Endothelial cell (in vitro differentiated cells): Measurements from ENCODE around the gene SLC25A20. TPM values are rescaled to one million over a fixed set of nuclear protein-coding genes. Genes with fewer than 3 reads are reported as not detected.

Experiments
- DNase-seq: peaks from one replicate; pipeline ENCODE4 v3.0.0; 2021; ENCODE audit warnings: low spot score
- H3K27ac Mint-ChIP-seq: one replicate; pipeline ENCODE4 v1.8.0; 2021; ENCODE audit warnings: mixed read lengths, inconsistent platforms; ENCODE audit not compliant: unreplicated experiment
- H3K27me3 Mint-ChIP-seq: one replicate; pipeline ENCODE4 v1.8.0; 2021; ENCODE audit warnings: mild to moderate bottlenecking, moderate library complexity, mixed read lengths, inconsistent platforms; ENCODE audit not compliant: unreplicated experiment
- H3K36me3 Mint-ChIP-seq: one replicate; pipeline ENCODE4 v1.8.0; 2021; ENCODE audit warnings: mild to moderate bottlenecking, low read depth, mixed read lengths, inconsistent platforms; ENCODE audit not compliant: unreplicated experiment
- H3K4me1 Mint-ChIP-seq: one replicate; pipeline ENCODE4 v1.8.0; 2021; ENCODE audit warnings: mild to moderate bottlenecking, mixed read lengths, inconsistent platforms; ENCODE audit not compliant: unreplicated experiment
- H3K4me3 Mint-ChIP-seq: one replicate; pipeline ENCODE4 v1.8.0; 2021; ENCODE audit warnings: mild to moderate bottlenecking, mixed read lengths, inconsistent platforms; ENCODE audit not compliant: unreplicated experiment
- H3K9me3 Mint-ChIP-seq: one replicate; pipeline ENCODE4 v1.8.0; 2021; ENCODE audit warnings: mixed read lengths, inconsistent platforms; ENCODE audit not compliant: unreplicated experiment
- CTCF ChIP-seq: fragments of 200-600 bp; sonication (generic); IDR thresholded peaks from one replicate; pipeline ENCODE4 v1.5.0; 2021; ENCODE audit warnings: antibody characterized with exemption; ENCODE audit not compliant: unreplicated experiment
- total RNA-seq: library from RNA; stranded (reverse); fragmentation: NEBNext Ultra II Directional; extraction: Animal tissue kit (Norgen Biotek cat#: 25700); gene quantifications from one replicate; pipeline ENCODE4 v1.2.1, GENCODE V29; 2021; ENCODE audit not compliant: unreplicated experiment

SLC25A20 gene
- total RNA-seq, 1 donor from 2014 or later, result 3.6 TPM

GRCh38 chr3:48855681-48856447 is 42.8 kb downstream of the SLC25A20 start:
- peaks cover 4% of the 10 kb centered on the region for H3K36me3 Mint-ChIP-seq
- H3K9me3 Mint-ChIP-seq, result no peaks in the 10 kb centered on the region
- H3K4me1 Mint-ChIP-seq, result peaks cover 6% of the 10 kb centered on the region
- DNase-seq, result no peak
- no peak overlapping the region for H3K4me3 Mint-ChIP-seq
- H3K27me3 Mint-ChIP-seq, result no peaks in the 10 kb centered on the region
- TF ChIP-seq CTCF, result no peak
- H3K27ac Mint-ChIP-seq, result no peak overlapping the region

- H3K27ac Mint-ChIP-seq, result no peak overlapping the region
These were observed 46.5 kb downstream of the SLC25A20 start for GRCh38 chr3:48852151-48852550.

GRCh38 chr3:48851407-48851806 is 47.3 kb downstream of the SLC25A20 start:
- no peak overlapping the region for H3K4me3 Mint-ChIP-seq
- H3K4me1 Mint-ChIP-seq, result peaks cover 11% of the 10 kb centered on the region
- H3K9me3 Mint-ChIP-seq, result no peaks in the 10 kb centered on the region
- H3K36me3 Mint-ChIP-seq, result no peaks in the 10 kb centered on the region
- TF ChIP-seq CTCF, result no peak
- DNase-seq, result no peak
- peaks cover 3% of the 10 kb centered on the region for H3K27me3 Mint-ChIP-seq
- no peak overlapping the region for H3K27ac Mint-ChIP-seq

More at GRCh38 chr3:48852151-48852550, 46.5 kb downstream of the SLC25A20 start:
- peaks cover 3% of the 10 kb centered on the region for H3K27me3 Mint-ChIP-seq
- no peaks in the 10 kb centered on the region for H3K36me3 Mint-ChIP-seq
- TF ChIP-seq CTCF, result no peak
- H3K4me1 Mint-ChIP-seq, result peaks cover 11% of the 10 kb centered on the region
- no peak overlapping the region for H3K4me3 Mint-ChIP-seq
- DNase-seq, result no peak
- H3K9me3 Mint-ChIP-seq, result no peaks in the 10 kb centered on the region

GRCh38 chr3:48848816-48849515 is 49.7 kb downstream of the SLC25A20 start:
- no peak for TF ChIP-seq CTCF
- no peak overlapping the region for H3K27ac Mint-ChIP-seq
- no peak for DNase-seq
- no peaks in the 10 kb centered on the region for H3K36me3 Mint-ChIP-seq
- no peaks in the 10 kb centered on the region for H3K9me3 Mint-ChIP-seq
- no peak overlapping the region for H3K4me3 Mint-ChIP-seq
- H3K27me3 Mint-ChIP-seq, result peaks cover 3% of the 10 kb centered on the region
- peaks cover 8% of the 10 kb centered on the region for H3K4me1 Mint-ChIP-seq
